ENCODE data around the gene ACIN1. TPM values are rescaled to one million over a fixed set of nuclear protein-coding genes. Genes with fewer than 3 reads are reported as not detected.

The ACIN1 gene
- total and polyA plus RNA-seq, 2 of the 8 experiments (the other 6 are each of a cell fraction or from before 2014, with no cell fraction given) = 132 to 233 TPM

DNA sequence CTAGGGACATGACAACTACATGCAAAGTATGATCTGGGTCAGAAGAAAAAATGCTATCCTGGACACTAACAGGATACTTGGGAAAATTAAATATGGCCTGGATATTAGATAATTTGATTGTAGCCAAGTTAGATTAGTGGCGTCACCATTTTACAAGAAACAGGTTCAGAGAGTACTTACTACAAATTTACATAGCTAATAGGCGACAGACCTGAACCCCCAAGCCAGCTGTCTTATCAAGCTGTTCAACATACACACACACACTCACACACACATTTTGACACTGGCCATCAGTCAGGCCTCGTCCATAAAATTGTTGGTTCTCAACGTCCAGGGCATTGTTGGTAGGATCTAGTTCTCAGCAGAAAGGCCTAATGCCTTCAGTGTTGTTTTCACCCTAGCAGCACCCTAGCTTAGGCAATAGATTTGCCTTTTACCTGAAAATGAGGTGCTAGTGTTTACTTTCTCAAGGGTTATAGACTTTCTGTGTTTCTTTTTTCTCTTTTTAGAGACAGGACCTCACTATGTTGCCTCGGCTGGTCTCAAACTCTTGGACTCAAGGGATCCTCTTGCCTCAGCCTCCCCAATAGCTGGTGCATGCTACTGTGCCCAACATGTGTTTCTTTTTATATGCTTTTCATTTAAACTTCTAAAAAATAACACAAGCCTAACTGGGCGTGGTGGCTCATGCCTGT lies 81.7 kb downstream of the ACIN1 start (continued):
- TF ChIP-seq ZNF274 (IDR thresholded peaks at IDR 0.05; ENCODE audit: borderline replicate concordance, extremely low read depth, low read length) (no peak), SIN3A (conservative IDR thresholded peaks at IDR 0.05 in 1 of 2, IDR thresholded peaks at IDR 0.05 in 1 of 2; ENCODE audit: low read depth in 1 of 2, low read length in 2 of 2) (no peak), KDM1A (IDR thresholded peaks at IDR 0.05; ENCODE audit: borderline replicate concordance, low read length) (no peak), CEBPB (IDR thresholded peaks at IDR 0.05; ENCODE audit: low read depth, low read length) (no peak), CHD2 (IDR thresholded peaks at IDR 0.05; ENCODE audit: low read length) (no peak), POLR2A (IDR thresholded peaks at IDR 0.05; ENCODE audit: control extremely low read depth in 1 of 2, low read depth in 2 of 2, low read length in 2 of 2) (no peak), YY1 (IDR thresholded peaks at IDR 0.05; ENCODE audit: low read depth, low read length) (no peak)
- TF ChIP-seq, protein P1, sequence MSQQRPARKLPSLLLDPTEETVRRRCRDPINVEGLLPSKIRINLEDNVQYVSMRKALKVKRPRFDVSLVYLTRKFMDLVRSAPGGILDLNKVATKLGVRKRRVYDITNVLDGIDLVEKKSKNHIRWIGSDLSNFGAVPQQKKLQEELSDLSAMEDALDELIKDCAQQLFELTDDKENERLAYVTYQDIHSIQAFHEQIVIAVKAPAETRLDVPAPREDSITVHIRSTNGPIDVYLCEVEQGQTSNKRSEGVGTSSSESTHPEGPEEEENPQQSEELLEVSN (IDR thresholded peaks at IDR 0.05) = no peak
